Ramos (cell line): Measurements from ENCODE around the gene BMP6.

Experiments
- in situ Hi-C: fragments of 300-500 bp; cut with MboI; formaldehyde crosslinking; loops from one replicate; pipeline ENCODE4 v1.14.3; 2022; ENCODE audit warnings: low sequenced_read_pairs; ENCODE audit not compliant: unreplicated experiment

BMP6 gene

GRCh38 chr6:7725849-7726415 lies at the start of gene BMP6:
TSS of gene BMP6 (plus strand) at chr6:7726099. CDS start at chr6:7726956, 857 bp downstream.
- in situ Hi-C loops: loop anchor here (10.0 kb wide), 1 partner anchor 499 kb away; no protein-coding TSS in a partner anchor

- in situ Hi-C loops: no loop called here
Observed at GRCh38 chr6:7677229-7677628, 48.7 kb upstream of the BMP6 start.

- in situ Hi-C loops: no loop called here
Observed at GRCh38 chr6:7680393-7681075, 45.4 kb upstream of the BMP6 start.

GRCh38 chr6:7681449-7681848 lies 44.5 kb upstream of the BMP6 start:
- in situ Hi-C loops: no loop called here

- in situ Hi-C loops: no loop called here
Observed at GRCh38 chr6:7684076-7684475, 41.8 kb upstream of the BMP6 start.

GRCh38 chr6:7684843-7685242 lies 41.1 kb upstream of the BMP6 start:
- in situ Hi-C loops: no loop called here

- in situ Hi-C loops: no loop called here
Observed at GRCh38 chr6:7685276-7685675, 40.6 kb upstream of the BMP6 start.

GRCh38 chr6:7687145-7688111 lies 38.5 kb upstream of the BMP6 start:
- in situ Hi-C loops: no loop called here

GRCh38 chr6:7691021-7691420 lies 34.9 kb upstream of the BMP6 start:
- in situ Hi-C loops: no loop called here

- in situ Hi-C loops: no loop called here
Observed at GRCh38 chr6:7691675-7692452, 34.0 kb upstream of the BMP6 start.

GRCh38 chr6:7692453-7692784 lies 33.5 kb upstream of the BMP6 start:
- in situ Hi-C loops: no loop called here

- in situ Hi-C loops: no loop called here
Observed at GRCh38 chr6:7693827-7694226, 32.1 kb upstream of the BMP6 start.

GRCh38 chr6:7696061-7696460 lies 29.8 kb upstream of the BMP6 start:
- in situ Hi-C loops: no loop called here

- in situ Hi-C loops: no loop called here
Observed at GRCh38 chr6:7697432-7697819, 28.5 kb upstream of the BMP6 start.

GRCh38 chr6:7697820-7698623 lies 27.9 kb upstream of the BMP6 start:
- in situ Hi-C loops: no loop called here

- in situ Hi-C loops: no loop called here
Observed at GRCh38 chr6:7701212-7701834, 24.6 kb upstream of the BMP6 start.

- in situ Hi-C loops: no loop called here
Observed at GRCh38 chr6:7703148-7703680, 22.7 kb upstream of the BMP6 start.

GRCh38 chr6:7705483-7705882 lies 20.4 kb upstream of the BMP6 start:
- in situ Hi-C loops: no loop called here

- in situ Hi-C loops: no loop called here
Observed at GRCh38 chr6:7706269-7706668, 19.6 kb upstream of the BMP6 start.
